ENCODE measurements around the gene HDAC4.
"Not testable (repeated sequence)": the region's sequence is repeated elsewhere in the genome, so short reads cannot be mapped to it uniquely, and the experiment has no call there.

- TF ChIP-seq CTCF (IDR thresholded peaks at IDR 0.05); ZNF263 (CRISPR knock-in tag; IDR thresholded peaks at IDR 0.05; ENCODE audit: low read depth): not testable (repeated sequence)
Measured at GRCh38 chr2:239038284-239038683, 362.5 kb downstream of the HDAC4 start.

Data from WTC11 (cell line).